GF-D8 (cell line): Measurements from ENCODE around the gene EXOC1L.

Source experiments
- DNase-seq: peaks from one replicate; lab custom pipeline; 2025; lab: John Stamatoyannopoulos, UW

Gene EXOC1L

GRCh38 chr4:55884093-55884850 is 64.7 kb downstream of the EXOC1L start:
- no peak for DNase-seq

GRCh38 chr4:55884851-55885219 is 65.2 kb downstream of the EXOC1L start:
- no peak for DNase-seq
